Measurements from ENCODE around the gene ATP6V0E2. TPM values are rescaled to one million over a fixed set of nuclear protein-coding genes. Genes with fewer than 3 reads are reported as not detected.

ATP6V0E2 gene
- total RNA-seq, 1 experiment from 2014 or later = 14.1 TPM

- H3K4me3 ChIP-seq (ENCODE audit: low read length) = no peak overlapping the region
- H4K20me1 ChIP-seq (ENCODE audit: insufficient read depth, low read depth, low read length) = peaks cover 2% of the 10 kb centered on the region; the same call in 1 of the 2 replicates
- H3K4me1 ChIP-seq (ENCODE audit: low read length) = peaks cover 15% of the 10 kb centered on the region
- H3K9me3 ChIP-seq (ENCODE audit: low read length) = no peaks in the 10 kb centered on the region
- no peak overlapping the region for H3K9ac ChIP-seq (ENCODE audit: low read length)
- peaks cover 10% of the 10 kb centered on the region; the same call in 1 of the 2 replicates for H3K79me2 ChIP-seq (ENCODE audit: low read length)
- no peak overlapping the region for H3K27ac ChIP-seq (ENCODE audit: low read length)
- no peaks in the 10 kb centered on the region for H3K27me3 ChIP-seq (ENCODE audit: low read length)
- no peak overlapping the region for H3K4me2 ChIP-seq (ENCODE audit: low read depth, low read length, poor library complexity, severe bottlenecking)
- H3K36me3 ChIP-seq (ENCODE audit: insufficient read depth, low read length) = no peaks in the 10 kb centered on the region
- no peak overlapping the region for H2AFZ ChIP-seq (ENCODE audit: low read length)
- H3K9me2 ChIP-seq (replicated peaks; ENCODE audit: insufficient read depth, low read length) = no peaks in the 10 kb centered on the region
- no peak for DNase-seq
Measured at GRCh38 chr7:149836434-149836833, 37.3 kb upstream of the ATP6V0E2 start.

GRCh38 chr7:149837564-149838223 is 36.1 kb upstream of the ATP6V0E2 start:
- 0 out of 2 replicates have a peak overlapping the region, but pooled peaks have one; percentile 13 for H2AFZ ChIP-seq (ENCODE audit: low read length)
- H3K27ac ChIP-seq (ENCODE audit: low read length) = no peak overlapping the region
- H3K27me3 ChIP-seq (ENCODE audit: low read length) = no peaks in the 10 kb centered on the region
- H3K9ac ChIP-seq (ENCODE audit: low read length) = no peak overlapping the region
- peak overlapping the region; percentile 22 for H3K4me2 ChIP-seq (ENCODE audit: low read depth, low read length, poor library complexity, severe bottlenecking)
- no peaks in the 10 kb centered on the region for H3K9me3 ChIP-seq (ENCODE audit: low read length)
- H3K36me3 ChIP-seq (ENCODE audit: insufficient read depth, low read length) = no peaks in the 10 kb centered on the region
- peaks cover 10% of the 10 kb centered on the region; the same call in 1 of the 2 replicates for H3K79me2 ChIP-seq (ENCODE audit: low read length)
- no peak overlapping the region for H3K4me3 ChIP-seq (ENCODE audit: low read length)
- H3K4me1 ChIP-seq (ENCODE audit: low read length) = peaks cover 15% of the 10 kb centered on the region
- H3K9me2 ChIP-seq (replicated peaks; ENCODE audit: insufficient read depth, low read length) = no peaks in the 10 kb centered on the region
- H4K20me1 ChIP-seq (ENCODE audit: insufficient read depth, low read depth, low read length) = peaks cover 2% of the 10 kb centered on the region; the same call in 1 of the 2 replicates
- DNase-seq = no peak

GRCh38 chr7:149838224-149838991 is 35.4 kb upstream of the ATP6V0E2 start, which contains the start of gene ZNF862:
Gene ZNF862, plus strand, starts transcription at chr7:149838375. Its CDS starts 237 bp downstream, at chr7:149838612.
- Histone ChIP-seq H3K9ac (ENCODE audit: low read length) (peak within 1 kb of the TSS; percentile 89), H4K20me1 (ENCODE audit: insufficient read depth, low read depth, low read length) (peaks cover 2% of the 10 kb centered on the region; the same call in 1 of the 2 replicates), H3K79me2 (ENCODE audit: low read length) (peaks cover 10% of the 10 kb centered on the region; the same call in 1 of the 2 replicates), H3K27ac (ENCODE audit: low read length) (no peak within 1 kb of the TSS), H2AFZ (ENCODE audit: low read length) (peak within 1 kb of the TSS; percentile 85), H3K36me3 (ENCODE audit: insufficient read depth, low read length) (no peaks in the 10 kb centered on the region), H3K9me2 (replicated peaks; ENCODE audit: insufficient read depth, low read length) (no peaks in the 10 kb centered on the region), H3K4me1 (ENCODE audit: low read length) (peaks cover 15% of the 10 kb centered on the region), H3K9me3 (ENCODE audit: low read length) (no peaks in the 10 kb centered on the region), H3K4me3 (ENCODE audit: low read length) (peak within 1 kb of the TSS; percentile 95), H3K27me3 (ENCODE audit: low read length) (no peaks in the 10 kb centered on the region), H3K4me2 (ENCODE audit: low read depth, low read length, poor library complexity, severe bottlenecking) (peak within 1 kb of the TSS; percentile 93)
- peak; percentile 99 for DNase-seq

- no peaks in the 10 kb centered on the region for H3K27me3 ChIP-seq (ENCODE audit: low read length)
- no peaks in the 10 kb centered on the region for H3K9me2 ChIP-seq (replicated peaks; ENCODE audit: insufficient read depth, low read length)
- H3K4me1 ChIP-seq (ENCODE audit: low read length) = peaks cover 15% of the 10 kb centered on the region
- peak overlapping the region; percentile 95 for H3K4me3 ChIP-seq (ENCODE audit: low read length)
- no peak for DNase-seq
- H3K9me3 ChIP-seq (ENCODE audit: low read length) = no peaks in the 10 kb centered on the region
- peaks cover 10% of the 10 kb centered on the region; the same call in 1 of the 2 replicates for H3K79me2 ChIP-seq (ENCODE audit: low read length)
- no peaks in the 10 kb centered on the region for H3K36me3 ChIP-seq (ENCODE audit: insufficient read depth, low read length)
- H4K20me1 ChIP-seq (ENCODE audit: insufficient read depth, low read depth, low read length) = peaks cover 2% of the 10 kb centered on the region; the same call in 1 of the 2 replicates
- H3K4me2 ChIP-seq (ENCODE audit: low read depth, low read length, poor library complexity, severe bottlenecking) = peak overlapping the region; percentile 93
- H3K27ac ChIP-seq (ENCODE audit: low read length) = no peak overlapping the region
- peak overlapping the region; percentile 85 for H2AFZ ChIP-seq (ENCODE audit: low read length)
- H3K9ac ChIP-seq (ENCODE audit: low read length) = peak overlapping the region; percentile 89
Measured at GRCh38 chr7:149838992-149839408, 34.8 kb upstream of the ATP6V0E2 start.

GRCh38 chr7:149839933-149840332 is 33.8 kb upstream of the ATP6V0E2 start:
- no peaks in the 10 kb centered on the region for H3K9me2 ChIP-seq (replicated peaks; ENCODE audit: insufficient read depth, low read length)
- no peak overlapping the region for H3K27ac ChIP-seq (ENCODE audit: low read length)
- H3K36me3 ChIP-seq (ENCODE audit: insufficient read depth, low read length) = no peaks in the 10 kb centered on the region
- no peaks in the 10 kb centered on the region for H3K9me3 ChIP-seq (ENCODE audit: low read length)
- no peak overlapping the region for H2AFZ ChIP-seq (ENCODE audit: low read length)
- H3K79me2 ChIP-seq (ENCODE audit: low read length) = peaks cover 10% of the 10 kb centered on the region; the same call in 1 of the 2 replicates
- H3K27me3 ChIP-seq (ENCODE audit: low read length) = no peaks in the 10 kb centered on the region
- no peak overlapping the region for H3K9ac ChIP-seq (ENCODE audit: low read length)
- H3K4me2 ChIP-seq (ENCODE audit: low read depth, low read length, poor library complexity, severe bottlenecking) = no peak overlapping the region
- H4K20me1 ChIP-seq (ENCODE audit: insufficient read depth, low read depth, low read length) = peaks cover 2% of the 10 kb centered on the region; the same call in 1 of the 2 replicates
- H3K4me3 ChIP-seq (ENCODE audit: low read length) = no peak overlapping the region
- no peak for DNase-seq
- peaks cover 15% of the 10 kb centered on the region for H3K4me1 ChIP-seq (ENCODE audit: low read length)

- Histone ChIP-seq H3K27me3 (ENCODE audit: low read length) (no peaks in the 10 kb centered on the region), H2AFZ (ENCODE audit: low read length) (no peak overlapping the region), H4K20me1 (ENCODE audit: insufficient read depth, low read depth, low read length) (peaks cover 2% of the 10 kb centered on the region; the same call in 1 of the 2 replicates), H3K9ac (ENCODE audit: low read length) (no peak overlapping the region), H3K9me3 (ENCODE audit: low read length) (no peaks in the 10 kb centered on the region), H3K4me1 (ENCODE audit: low read length) (peaks cover 18% of the 10 kb centered on the region), H3K9me2 (replicated peaks; ENCODE audit: insufficient read depth, low read length) (no peaks in the 10 kb centered on the region), H3K36me3 (ENCODE audit: insufficient read depth, low read length) (no peaks in the 10 kb centered on the region), H3K4me2 (ENCODE audit: low read depth, low read length, poor library complexity, severe bottlenecking) (no peak overlapping the region), H3K79me2 (ENCODE audit: low read length) (peaks cover 10% of the 10 kb centered on the region; the same call in 1 of the 2 replicates), H3K4me3 (ENCODE audit: low read length) (no peak overlapping the region), H3K27ac (ENCODE audit: low read length) (no peak overlapping the region)
- no peak for DNase-seq
Measured at GRCh38 chr7:149843566-149843965, 30.2 kb upstream of the ATP6V0E2 start.

GRCh38 chr7:149844445-149844844 is 29.3 kb upstream of the ATP6V0E2 start:
- H3K27ac ChIP-seq (ENCODE audit: low read length) = no peak overlapping the region
- no peak overlapping the region for H3K4me2 ChIP-seq (ENCODE audit: low read depth, low read length, poor library complexity, severe bottlenecking)
- no peaks in the 10 kb centered on the region for H3K27me3 ChIP-seq (ENCODE audit: low read length)
- no peak overlapping the region for H2AFZ ChIP-seq (ENCODE audit: low read length)
- peaks cover 10% of the 10 kb centered on the region for H3K4me1 ChIP-seq (ENCODE audit: low read length)
- H3K9me3 ChIP-seq (ENCODE audit: low read length) = no peaks in the 10 kb centered on the region
- H3K79me2 ChIP-seq (ENCODE audit: low read length) = 0 out of 2 replicates have a peak, but pooled peaks cover 2% of the 10 kb centered on the region
- DNase-seq = no peak
- no peak overlapping the region for H3K4me3 ChIP-seq (ENCODE audit: low read length)
- peaks cover 2% of the 10 kb centered on the region; the same call in 1 of the 2 replicates for H4K20me1 ChIP-seq (ENCODE audit: insufficient read depth, low read depth, low read length)
- H3K36me3 ChIP-seq (ENCODE audit: insufficient read depth, low read length) = no peaks in the 10 kb centered on the region
- no peak overlapping the region for H3K9ac ChIP-seq (ENCODE audit: low read length)
- H3K9me2 ChIP-seq (replicated peaks; ENCODE audit: insufficient read depth, low read length) = no peaks in the 10 kb centered on the region

Measured in Karpas-422 (cell line).